H4 (cell line): ENCODE measurements around the gene CACNB2. TPM values are rescaled to one million over a fixed set of nuclear protein-coding genes. Genes with fewer than 3 reads are reported as not detected.
A peak's percentile ranks its signal among the peaks of the same experiment; 100 is the strongest.
"Not testable (repeated sequence)": the region's sequence is repeated elsewhere in the genome, so short reads cannot be mapped to it uniquely, and the experiment has no call there.

Experiments used
- DNase-seq: peaks from one replicate; pipeline ENCODE4 v3.0.0-alpha.2; 2015; ENCODE audit warnings: low spot score
- total RNA-seq: library from RNA; depleted of rRNA; stranded (reverse); fragments of >200 nt; shearing (Covaris generic); gene quantifications from 2 replicates; pipeline ENCODE4 v1.2.3, GENCODE V29; 2014

CACNB2 gene
- total RNA-seq, 1 experiment from 2014 or later = 1.2 TPM

DNA sequence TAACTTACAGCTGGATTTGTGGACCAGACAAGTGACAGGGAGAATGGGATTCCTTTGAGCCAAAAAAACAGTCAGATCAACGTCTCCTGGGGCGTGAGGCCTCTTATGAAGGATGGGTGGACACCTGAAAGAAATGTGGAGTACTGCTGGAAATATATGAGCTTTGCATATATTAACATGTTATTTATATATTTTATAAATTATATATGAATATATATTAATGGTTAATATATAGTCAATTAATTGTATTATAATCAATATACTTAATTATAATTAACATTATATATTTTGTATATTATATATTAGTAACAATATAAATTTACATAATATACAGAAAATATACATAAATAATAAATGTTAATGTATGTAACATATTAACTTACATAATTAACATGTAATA, 57.5 kb downstream of the CACNB2 start:
- no peak for DNase-seq

DNA sequence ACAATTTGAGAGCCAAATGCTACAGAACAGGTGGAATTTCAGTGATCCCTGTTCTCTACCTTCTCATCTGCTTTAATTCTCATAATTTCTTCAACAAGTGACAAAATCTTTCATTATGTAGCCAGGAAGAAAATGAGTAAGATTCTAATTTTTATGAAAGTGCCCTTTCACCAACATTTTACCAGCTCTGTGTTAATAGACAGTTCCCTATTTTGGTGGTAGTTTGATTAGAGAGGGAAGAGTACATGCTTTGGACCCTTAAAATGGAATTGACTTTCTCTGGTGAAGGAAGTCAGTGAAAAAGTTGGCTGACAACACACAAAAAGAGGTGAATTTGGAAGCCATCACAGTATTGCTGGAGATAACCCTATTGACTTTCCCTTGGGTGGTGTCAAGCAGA, 61.7 kb downstream of the CACNB2 start:
- DNase-seq = no peak

DNA sequence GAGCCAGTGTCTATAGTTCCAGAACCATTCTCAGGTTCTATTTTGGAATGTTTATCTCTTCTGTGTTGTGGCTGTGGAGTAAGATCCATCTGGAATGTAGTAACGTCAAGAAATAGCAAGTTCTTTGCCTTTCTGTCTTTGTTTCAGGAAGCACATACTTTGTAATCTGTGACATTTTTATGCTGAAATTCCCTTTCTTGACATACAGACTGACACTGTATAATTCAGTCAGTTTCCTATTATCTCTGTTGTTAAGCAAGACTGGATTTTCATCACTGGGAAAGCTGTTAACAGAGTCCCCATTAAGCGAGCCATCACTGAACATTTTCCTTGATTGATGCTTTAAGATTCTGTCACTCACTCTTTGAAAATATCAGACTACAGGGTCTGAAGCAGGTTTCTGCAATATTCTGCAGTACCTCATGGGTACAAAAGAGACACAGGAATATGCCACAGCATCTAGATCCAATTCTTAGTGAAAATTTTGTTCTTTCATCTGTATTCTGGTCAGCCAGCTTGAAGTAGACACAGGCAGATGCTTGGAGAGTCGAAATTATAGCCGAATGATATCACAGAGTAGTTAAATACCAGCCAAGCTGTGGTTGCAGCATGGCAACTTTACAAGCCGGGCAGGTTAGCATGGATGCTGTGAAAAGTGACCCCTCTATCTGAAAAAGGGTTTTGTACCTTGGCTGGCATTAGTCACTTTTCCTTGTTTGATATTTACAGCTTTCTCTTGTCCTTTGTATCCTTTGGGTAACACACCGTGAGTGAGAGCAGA, 62.6 kb downstream of the CACNB2 start:
- no peak for DNase-seq

DNA sequence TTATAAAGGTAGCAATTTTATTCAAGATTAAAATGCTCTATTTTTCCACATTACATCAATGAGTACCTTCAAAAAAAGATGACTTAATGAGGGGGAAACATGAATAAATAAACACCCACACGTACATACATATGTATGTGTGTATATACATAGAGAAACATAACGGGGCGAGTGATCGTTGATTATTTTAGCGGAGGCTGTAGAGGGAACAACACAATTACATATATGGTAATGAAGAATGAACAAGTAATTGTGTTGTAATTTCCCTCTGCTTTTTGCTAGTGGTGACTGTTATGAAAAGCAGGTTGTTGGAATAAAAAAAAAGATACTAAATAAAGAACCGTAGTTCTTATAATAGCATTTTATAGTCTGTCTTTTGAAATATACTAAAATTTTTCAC, 63.2 kb downstream of the CACNB2 start:
- DNase-seq = no peak

DNA sequence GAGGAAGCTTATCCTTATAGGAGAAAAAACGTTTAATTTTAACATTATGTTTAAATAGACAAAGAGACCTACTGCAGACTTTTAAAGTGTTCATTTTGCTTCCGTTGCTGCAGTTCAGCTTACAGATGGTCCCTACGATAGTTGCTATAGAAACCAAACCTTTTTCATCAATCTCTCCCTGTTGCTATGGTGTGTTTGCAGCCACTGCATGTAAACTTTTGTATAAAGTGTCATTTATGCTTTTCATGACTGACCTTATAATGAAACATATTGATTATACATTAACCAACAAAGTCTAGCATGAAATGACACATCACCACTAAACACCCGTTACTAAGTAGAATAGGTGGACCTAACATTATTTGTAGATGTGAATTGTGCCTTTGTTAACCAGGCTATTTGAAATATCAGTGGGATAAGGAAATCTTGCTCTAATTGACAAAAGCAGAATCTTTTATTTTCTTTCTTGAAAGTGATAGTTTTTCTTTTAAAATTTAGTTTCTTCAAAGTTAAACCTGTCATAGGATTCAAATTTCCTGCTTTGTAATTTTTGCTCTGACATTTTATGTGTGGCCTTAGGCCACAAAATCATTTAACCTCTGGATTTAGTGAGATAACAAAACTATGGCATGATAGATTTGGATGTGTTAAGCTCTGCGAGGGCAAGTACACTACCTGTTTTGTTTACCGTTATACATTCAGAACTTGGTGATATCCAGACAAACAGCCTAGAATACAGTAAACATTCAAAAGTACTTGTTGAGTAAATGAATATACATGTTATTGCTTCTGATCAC, 64.0 kb downstream of the CACNB2 start:
- DNase-seq = no peak

DNA sequence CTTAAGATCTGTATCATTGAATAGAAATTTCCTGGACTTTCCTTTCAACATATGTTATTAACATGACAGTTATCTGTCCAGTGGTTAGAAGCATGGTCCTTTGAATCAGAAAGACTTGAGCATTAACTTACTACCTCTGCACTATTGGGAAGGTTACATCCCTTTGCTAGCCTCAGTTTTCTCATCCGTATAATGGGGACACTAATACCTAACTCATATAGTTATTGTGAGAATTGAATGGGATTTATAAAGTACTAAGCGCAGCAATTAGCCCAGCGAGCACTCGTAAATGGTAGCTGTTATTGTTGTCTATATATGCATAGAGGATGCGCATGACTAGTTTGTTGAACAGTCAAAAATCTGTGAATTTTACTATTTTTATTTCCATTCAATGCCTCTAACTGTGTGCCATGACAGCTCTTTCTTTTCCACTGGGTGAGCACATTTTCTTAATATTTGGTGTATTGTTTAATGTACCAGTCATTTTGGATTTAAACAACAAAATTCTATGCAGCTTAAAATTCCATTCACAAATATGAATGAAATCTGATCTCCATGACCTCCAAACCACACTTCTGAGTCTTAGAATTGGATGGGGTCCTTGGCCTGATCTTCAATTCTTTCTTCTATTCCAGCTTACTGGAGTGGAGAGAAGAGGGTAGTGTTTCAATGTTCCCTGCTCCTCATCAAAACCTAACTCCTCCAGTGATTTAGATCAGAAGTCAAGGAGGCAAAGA, 65.0 kb downstream of the CACNB2 start:
- no peak for DNase-seq

DNA sequence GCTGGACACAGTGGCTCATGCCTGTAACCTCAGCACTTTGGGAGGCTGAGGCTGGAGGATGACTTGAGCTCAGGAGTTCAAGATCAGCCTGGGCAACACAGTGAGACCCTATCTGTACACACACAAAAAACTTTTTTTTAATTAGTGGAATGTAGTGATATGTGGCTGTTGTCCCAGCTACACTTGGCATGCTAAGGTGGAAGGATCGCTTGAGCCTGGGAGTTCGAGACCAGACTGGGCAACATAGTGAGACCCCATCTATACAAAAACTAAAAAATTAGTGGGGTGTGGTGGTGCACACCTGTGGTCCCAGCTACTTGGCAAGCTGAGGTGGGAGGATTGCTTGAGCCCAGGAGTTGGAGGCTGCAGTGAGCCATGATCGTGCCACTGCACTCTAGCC, 68.0 kb downstream of the CACNB2 start:
- DNase-seq = not testable (repeated sequence)

DNA sequence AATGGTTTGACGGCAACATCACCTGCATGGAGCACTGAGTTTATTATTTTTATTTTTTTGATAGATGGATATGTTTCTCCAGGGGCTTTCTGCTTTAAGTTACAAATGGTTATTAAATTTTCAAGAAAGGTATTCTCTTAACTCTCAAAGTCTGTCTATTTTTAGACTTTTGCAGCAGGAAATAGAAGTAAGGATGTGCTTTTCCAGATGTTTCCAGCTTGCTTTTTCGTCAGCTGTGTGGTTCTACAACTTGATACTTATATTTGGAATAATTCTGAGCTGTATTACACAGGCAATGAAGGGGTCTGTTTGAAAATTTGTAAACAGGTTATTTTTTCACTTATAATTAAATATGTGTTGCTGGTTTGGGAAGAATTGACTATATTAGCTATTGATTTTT, 69.0 kb downstream of the CACNB2 start:
- no peak for DNase-seq

DNA sequence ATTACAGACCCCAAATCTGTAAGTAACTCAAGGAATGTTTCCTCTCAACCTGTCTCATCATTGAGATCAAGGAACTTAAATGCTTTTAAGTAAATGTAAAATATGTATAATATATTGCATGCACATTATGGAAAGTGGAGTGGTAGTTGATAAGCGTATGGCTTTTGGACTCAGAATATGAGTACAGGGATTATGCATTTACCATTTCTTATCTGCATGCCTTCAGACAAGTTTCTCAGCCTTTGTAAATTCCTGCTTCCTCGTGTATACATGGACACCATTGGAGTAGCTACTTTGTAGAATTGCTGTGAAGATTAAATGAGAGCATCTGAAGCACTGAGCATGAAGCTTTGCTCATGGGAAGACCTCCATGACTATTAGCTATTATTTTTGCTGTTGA, 70.5 kb downstream of the CACNB2 start:
- DNase-seq = no peak

DNA sequence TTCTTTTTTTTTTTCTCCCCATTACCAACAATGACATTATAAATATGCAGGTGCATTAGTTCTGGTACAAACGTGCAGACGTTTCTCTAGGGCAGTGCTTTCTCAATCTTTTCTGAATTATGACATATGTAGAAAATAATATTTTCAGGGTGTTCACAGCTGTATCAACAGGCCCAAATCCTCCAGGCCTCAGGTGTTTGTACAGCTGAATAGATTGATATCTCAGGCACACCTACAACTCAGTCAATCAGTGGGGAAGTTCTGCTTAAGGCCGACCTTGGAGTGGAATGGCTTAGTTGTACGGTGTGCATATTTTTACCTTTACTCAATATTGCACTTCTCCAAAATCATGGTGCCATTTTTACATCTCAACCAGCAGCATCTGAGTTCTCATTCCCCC, 71.6 kb downstream of the CACNB2 start:
- DNase-seq = no peak

DNA sequence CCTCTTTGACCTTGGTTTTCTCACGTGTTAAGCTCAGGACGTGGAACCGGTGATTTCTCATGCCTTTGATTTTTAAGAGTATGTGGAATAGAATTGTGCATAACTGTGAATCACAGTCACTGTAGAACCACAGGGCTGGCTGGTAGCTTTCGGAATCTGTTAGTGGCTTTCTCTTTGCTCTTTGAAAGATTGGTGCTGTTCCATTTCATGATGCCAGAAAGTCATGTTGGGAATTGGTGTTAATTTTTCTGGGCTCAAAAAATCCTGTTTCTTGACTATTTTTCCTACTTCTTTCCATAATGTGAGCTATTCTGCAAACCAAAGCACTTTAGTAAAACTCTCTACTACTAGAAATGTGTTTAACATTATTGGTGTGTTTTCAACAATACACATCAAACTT, 73.0 kb downstream of the CACNB2 start:
- DNase-seq = no peak

DNA sequence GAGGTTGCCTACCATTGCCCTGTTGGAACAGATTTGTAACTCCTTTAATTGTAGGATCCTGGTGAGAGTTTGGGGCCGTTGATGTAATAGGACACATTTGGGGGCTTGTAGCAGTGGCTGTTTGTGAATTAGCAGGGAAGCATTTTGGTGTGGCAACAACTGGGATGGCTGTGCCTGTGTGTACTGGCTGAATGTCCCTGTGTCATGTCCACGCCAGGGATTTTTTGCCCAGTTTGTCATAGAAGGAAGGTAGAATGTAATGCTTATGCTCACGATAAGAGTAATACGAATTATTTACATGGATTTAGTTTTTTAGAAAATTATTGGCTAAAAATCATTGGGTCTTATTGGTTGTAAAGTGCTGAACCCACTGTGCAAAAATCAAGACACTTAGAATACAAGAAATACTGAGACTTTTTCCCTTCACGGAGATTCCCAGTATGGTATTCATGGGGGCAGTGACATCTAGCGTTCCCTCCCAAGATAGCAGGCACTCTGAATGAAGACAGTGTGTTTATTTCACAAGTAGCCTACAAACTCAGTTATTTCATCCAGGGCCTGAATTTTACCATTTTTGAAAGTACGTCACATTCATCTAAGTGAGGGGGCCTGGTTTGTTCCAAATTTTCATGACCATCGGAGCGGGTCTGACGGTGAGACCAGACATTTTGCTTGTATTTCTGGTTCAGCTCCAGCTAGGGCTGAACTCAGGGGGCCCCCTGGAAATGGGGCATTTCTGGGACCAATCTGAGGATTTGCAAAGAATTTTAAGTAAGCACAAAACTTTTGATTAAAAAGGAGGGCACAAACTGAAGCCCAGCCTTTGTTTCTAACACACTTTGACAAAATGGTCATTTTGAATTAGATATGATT, 74.7 kb downstream of the CACNB2 start:
- DNase-seq = peak; percentile 30

DNA sequence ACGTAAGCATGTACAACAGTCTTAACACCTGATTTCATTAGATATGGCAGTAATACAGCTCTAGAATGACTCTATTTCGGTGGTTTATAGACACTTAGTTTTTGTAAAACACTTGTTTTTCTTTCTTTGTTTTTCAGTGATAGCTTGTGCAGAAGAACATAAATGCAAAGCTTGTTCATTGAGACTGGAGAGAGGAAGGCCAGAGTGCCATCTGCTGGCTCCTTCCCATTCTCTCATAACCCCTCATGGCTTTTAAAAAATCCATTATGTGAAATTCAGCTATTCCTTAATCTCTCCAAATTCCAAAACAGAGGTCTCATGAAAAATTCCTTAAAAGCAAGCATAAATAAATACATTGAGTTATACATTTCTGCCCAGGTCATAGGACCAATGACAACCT, 76.3 kb downstream of the CACNB2 start:
- peak; percentile 8 for DNase-seq

DNA sequence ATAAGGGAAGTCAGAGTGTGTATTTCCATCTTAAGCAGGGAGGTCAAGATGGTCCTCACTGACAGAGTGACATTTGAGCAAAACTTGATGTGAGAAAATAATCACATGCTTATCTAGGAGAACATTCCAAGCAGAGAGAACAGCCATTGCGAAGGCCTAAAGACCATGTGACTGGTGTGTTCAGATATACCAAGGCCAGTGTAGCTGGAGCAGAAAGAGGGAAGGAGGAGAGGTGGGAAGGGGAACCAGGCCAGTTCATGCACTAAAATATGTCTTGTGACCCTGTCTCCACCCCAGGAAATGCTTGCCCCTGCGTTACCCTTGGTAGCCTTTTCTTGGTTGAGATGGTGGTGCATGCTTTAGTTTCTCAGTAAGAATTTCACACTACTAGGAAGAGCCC, 77.4 kb downstream of the CACNB2 start:
- DNase-seq = no peak

DNA sequence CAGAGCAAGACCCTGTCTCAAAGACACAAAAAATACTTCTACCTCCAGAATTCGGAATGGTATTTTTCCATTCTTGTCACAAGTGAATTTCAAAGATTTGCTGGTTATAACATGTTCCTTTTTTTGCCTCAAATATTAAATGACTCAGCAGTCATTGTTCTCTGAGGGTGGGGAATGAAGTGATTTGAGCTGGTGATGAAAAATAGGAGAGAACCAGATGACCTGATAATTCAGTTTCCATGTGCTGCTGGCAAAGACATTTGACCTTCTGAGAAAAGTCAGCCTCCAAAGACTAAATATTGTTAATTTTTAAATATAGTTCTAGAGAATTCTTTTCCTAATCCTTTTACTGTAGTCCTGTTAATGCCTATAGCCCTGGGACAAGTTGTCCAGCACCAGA, 78.9 kb downstream of the CACNB2 start:
- DNase-seq = no peak

DNA sequence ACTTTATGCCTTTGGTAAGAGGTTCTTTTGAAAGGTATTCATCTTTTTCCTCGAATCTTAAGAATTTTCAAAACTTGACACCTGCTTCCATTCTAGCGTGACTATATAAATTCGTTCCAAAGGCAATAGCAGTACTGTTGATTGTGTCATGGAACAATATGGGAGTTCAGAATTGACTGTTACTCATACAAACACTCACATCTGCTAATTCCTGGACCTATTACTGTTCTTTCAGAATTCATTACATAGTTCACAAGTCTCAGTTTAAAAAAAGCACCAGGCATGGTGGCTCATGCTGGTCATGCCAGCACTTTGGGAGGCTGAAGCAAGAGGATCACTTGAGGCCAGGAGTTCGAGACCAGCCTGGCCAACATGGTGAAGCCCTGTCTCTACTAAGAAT, 80.9 kb downstream of the CACNB2 start:
- DNase-seq = no peak

DNA sequence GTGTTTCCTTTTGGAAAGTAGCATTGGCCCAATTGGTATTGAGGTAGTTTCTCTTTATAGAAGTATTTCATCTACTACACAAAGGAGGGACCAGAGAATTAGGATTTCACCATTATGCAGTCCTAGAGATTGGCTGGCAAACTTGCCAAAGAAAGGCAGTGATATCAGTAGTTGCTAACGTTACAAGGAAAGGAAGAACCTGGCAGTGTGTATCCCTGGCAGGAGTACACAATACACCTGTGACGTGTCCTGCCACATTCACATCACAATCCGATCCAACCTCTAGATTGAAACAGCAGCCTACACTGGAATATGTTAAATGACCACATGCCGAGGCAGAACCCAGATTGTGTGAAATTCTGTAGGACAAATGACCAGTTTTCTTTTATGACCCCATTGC, 81.7 kb downstream of the CACNB2 start:
- no peak for DNase-seq

DNA sequence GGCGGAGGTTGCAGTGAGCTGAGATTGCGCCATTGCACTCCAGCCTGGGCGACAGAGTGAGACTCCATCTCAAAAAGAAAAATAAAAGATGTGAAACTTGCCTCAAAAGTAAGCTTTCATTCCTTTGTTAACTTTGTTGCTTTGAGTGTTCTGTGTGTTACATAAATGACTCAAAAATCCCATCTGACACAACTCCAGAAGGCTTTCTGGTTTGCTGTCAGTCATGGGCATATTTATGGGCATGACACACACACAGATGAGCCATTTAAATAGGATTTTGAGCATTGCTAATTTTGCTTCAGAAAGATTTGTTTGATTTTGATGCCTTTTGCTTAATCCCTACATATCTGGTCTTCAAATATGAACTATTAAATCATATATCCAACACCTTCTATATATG, 82.6 kb downstream of the CACNB2 start:
- no peak for DNase-seq

DNA sequence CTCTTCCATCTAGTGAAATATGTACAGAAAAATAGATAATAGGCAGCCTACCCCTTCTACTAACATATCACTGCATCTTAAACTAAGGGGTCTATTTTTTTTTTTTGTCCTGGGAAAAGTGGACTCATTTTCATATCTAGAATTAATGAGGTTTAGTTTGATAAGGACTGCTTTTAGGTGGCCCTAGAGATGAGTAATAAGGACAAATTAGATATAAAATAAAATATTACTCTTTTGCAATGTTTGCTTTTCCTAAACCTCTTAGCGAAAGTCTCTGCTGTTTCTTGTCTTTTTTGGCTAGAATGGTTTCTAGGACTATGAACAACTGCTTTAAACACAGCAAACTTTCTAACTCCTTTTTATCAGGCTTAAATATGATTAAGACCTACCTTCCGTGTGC, 83.7 kb downstream of the CACNB2 start:
- no peak for DNase-seq

DNA sequence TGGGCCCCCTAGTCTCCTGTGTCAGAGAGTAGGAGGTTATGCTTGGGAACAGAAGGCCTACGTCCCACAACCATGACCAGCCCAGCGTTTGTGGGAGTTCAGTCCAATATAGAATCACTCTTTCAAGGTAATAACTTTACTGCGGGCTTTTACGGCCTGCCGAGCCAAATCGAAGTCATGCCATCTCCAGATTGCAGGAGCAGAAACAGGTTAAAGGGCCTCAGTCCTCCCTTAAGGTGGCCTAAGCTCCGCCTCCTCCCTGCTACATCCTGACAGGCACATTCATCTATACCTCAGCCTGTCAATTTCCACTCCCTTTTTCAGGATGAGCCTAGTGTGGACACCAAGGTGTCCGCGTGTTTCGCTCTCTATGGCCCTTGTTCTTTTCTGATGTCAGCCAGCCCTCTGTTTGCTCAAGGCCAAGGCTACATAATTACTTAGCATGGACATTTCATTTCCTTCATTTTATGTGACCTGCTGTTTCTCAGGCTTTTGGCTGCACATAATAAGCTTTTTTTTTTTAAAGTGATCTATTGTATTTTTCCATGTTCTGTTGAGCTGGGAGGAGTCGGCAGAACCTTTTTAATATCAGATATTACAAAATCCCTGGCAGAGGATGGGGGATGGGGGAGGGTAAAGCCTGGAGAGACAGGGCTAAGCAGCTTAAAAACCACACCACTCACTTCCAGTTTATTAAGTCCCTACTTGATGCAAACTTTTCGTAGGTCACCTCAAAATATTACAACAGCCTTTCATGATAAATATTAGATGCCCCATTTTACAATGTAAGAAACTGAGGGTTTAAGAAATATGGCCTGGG, 84.6 kb downstream of the CACNB2 start:
- no peak for DNase-seq

DNA sequence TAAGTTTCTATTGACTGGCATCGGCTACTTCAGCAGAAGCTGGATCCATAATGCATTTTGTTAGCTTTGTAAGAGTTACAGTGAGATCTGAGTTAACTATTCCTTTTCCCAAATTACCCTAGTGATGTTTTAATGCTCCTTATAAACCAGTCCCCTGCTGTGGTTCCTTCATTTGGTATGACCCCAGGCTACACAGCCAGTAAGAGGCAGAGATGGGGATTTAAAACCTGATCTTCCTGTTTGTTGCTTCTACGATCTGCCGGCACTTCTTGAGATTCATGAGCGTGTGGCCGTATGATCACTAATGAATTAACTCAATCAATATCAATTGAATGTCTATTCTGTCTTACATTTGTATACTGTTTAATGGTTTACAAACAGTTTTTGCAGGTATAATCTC, 86.1 kb downstream of the CACNB2 start:
- no peak for DNase-seq
